Nephron progenitor cell (in vitro differentiated cells): ENCODE measurements around the gene LILRB1.
"Not testable (repeated sequence)": the region's sequence is repeated elsewhere in the genome, so short reads cannot be mapped to it uniquely, and the experiment has no call there.

Source experiments
- DNase-seq: peaks from one replicate; pipeline ENCODE4 v3.0.0; 2021
- H3K27ac Mint-ChIP-seq: 2 replicates; pipeline ENCODE4 v1.8.0; 2021; ENCODE audit warnings: mild to moderate bottlenecking, moderate library complexity, mixed read lengths
- H3K27me3 Mint-ChIP-seq: 2 replicates; pipeline ENCODE4 v1.8.0; 2021; ENCODE audit warnings: mild to moderate bottlenecking, low read depth, mixed read lengths; ENCODE audit not compliant: poor library complexity
- H3K36me3 Mint-ChIP-seq: 2 replicates; pipeline ENCODE4 v1.8.0; 2021; ENCODE audit warnings: low read depth, mixed read lengths
- H3K4me1 Mint-ChIP-seq: 2 replicates; pipeline ENCODE4 v1.8.0; 2021; ENCODE audit warnings: mixed read lengths
- H3K4me3 Mint-ChIP-seq: 2 replicates; pipeline ENCODE4 v1.8.0; 2021; ENCODE audit warnings: mild to moderate bottlenecking, moderate library complexity, mixed read lengths
- H3K9me3 Mint-ChIP-seq: 2 replicates; pipeline ENCODE4 v1.8.0; 2021; ENCODE audit warnings: mild to moderate bottlenecking, moderate library complexity, mixed read lengths
- TF ChIP-seq, protein P1 (sequence below): fragments of 200-600 bp; sonication (generic); IDR thresholded peaks from 2 replicates; pipeline ENCODE4 v1.5.0; 2021; ENCODE audit warnings: antibody characterized with exemption

LILRB1 gene

DNA sequence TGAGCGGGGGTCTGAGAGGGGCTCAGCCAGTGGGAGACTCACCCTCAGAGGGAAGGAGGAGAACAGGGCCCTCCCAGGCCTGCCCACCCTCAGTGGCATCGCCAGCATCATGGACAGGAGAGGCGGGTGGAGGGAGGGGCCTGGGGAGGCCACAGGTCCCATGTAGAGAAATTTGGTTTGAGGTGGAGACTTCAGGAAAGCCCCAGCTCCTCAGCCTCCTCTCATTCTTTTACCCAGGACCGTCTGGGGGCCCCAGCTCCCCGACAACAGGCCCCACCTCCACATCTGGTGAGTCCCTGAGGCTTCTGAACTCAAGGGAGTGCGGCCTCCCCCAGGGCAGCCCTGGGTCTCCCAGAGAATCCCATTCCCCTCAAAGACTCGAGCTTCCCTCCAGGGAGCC is 3.1 kb downstream of the LILRB1 start:
- no peaks in the 10 kb centered on the region for H3K36me3 Mint-ChIP-seq
- TF ChIP-seq, protein P1, sequence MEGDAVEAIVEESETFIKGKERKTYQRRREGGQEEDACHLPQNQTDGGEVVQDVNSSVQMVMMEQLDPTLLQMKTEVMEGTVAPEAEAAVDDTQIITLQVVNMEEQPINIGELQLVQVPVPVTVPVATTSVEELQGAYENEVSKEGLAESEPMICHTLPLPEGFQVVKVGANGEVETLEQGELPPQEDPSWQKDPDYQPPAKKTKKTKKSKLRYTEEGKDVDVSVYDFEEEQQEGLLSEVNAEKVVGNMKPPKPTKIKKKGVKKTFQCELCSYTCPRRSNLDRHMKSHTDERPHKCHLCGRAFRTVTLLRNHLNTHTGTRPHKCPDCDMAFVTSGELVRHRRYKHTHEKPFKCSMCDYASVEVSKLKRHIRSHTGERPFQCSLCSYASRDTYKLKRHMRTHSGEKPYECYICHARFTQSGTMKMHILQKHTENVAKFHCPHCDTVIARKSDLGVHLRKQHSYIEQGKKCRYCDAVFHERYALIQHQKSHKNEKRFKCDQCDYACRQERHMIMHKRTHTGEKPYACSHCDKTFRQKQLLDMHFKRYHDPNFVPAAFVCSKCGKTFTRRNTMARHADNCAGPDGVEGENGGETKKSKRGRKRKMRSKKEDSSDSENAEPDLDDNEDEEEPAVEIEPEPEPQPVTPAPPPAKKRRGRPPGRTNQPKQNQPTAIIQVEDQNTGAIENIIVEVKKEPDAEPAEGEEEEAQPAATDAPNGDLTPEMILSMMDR, result no peak
- no peak overlapping the region for H3K4me3 Mint-ChIP-seq

DNA sequence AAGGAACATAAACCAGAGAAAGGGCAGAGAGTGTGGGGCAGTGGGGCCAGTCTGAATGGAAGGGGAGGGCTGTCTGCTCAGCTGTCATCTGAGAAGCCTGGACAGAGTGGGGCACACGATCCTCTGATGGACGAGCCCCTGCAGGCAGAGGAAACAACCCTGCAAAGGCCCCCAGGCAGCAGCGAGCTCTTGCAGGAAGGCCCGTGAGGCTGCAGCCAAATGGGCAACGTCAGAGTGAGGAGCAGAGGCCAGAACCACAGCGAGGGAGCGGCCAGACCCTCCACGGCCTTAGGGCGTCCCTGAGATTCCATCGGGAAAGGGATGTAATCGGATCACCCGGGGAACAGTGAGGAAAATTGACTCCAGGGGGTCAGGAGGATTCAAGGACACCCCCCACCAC is 5.8 kb downstream of the LILRB1 start:
- H3K9me3 Mint-ChIP-seq, result peaks cover 81% of the 10 kb centered on the region
- H3K36me3 Mint-ChIP-seq, DNase-seq, H3K27ac Mint-ChIP-seq, H3K4me1 Mint-ChIP-seq, H3K4me3 Mint-ChIP-seq, H3K27me3 Mint-ChIP-seq: not testable (repeated sequence)

More for the DNA sequence above, 3.1 kb downstream of the LILRB1 start:
- no peaks in the 10 kb centered on the region for H3K4me1 Mint-ChIP-seq
- H3K27ac Mint-ChIP-seq, result no peak overlapping the region
- peaks cover 80% of the 10 kb centered on the region for H3K9me3 Mint-ChIP-seq
- peaks cover 2% of the 10 kb centered on the region for H3K27me3 Mint-ChIP-seq
- no peak for DNase-seq

DNA sequence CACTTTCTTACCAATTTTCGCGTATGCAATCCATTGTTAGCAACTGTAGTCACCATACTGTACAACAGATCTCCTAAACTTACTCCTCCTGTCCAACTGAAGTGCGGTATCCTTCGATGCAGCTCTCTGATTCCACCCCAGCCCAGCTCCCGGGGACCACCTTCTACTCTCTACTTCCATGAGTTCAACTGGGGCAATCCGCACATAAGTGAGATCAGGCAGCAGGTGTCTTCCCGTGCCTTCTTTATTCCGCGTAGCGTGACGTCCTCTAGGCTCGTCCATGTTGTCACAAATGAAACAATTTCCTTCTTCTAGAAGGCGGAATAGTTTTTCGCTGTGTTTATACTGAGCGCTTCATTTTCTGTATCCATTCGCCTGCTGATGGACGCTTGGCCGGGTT is 8.4 kb downstream of the LILRB1 start:
- Mint-ChIP-seq H3K36me3 (no peaks in the 10 kb centered on the region), H3K4me1 (no peaks in the 10 kb centered on the region), H3K27ac (no peak overlapping the region), H3K27me3 (no peaks in the 10 kb centered on the region), H3K9me3 (peaks cover 78% of the 10 kb centered on the region), H3K4me3 (no peak overlapping the region)
- TF ChIP-seq, protein P1, result no peak
- DNase-seq, result no peak

DNA sequence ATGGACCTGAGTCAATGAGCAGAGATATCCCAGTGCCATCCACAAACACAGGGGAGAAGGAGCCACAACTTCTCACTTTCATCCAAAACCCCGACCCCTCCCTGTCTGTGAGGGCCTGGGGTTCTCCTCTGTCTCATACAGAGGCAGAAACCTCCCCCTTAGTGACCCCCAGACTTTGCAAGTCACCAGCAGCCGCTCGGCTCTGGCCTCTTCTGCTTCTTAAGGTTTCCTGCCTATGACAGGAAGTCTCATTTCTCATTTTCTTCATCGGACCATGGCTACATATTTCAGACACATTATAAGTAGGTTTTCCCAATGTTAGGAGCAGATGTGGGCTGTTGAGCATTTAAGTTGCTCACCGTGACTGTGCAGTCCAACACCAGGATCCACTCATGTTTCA is 12.7 kb downstream of the LILRB1 start:
- DNase-seq, H3K4me1 Mint-ChIP-seq, H3K27ac Mint-ChIP-seq, H3K27me3 Mint-ChIP-seq, H3K36me3 Mint-ChIP-seq, H3K4me3 Mint-ChIP-seq: not testable (repeated sequence)
- H3K9me3 Mint-ChIP-seq, result peaks cover 83% of the 10 kb centered on the region

DNA sequence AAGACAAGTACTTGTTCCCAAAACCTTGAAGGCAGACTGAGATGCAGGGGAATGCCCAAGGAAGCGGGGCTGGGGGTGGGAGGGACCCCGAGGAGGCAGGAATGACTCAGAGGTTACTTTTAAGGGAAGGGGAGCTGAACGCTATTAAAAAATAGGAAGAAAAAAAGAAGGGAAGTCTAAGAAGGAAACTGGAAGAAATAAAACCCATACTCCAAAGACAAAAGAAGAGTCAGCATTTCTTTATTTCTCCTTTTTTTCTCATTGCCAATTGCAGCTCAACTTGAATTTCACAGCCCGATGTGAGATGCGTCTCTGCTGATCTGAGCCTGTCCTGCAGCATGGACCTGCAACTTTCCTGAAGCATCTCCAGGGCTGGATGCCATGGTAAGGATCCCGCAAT is 13.3 kb downstream of the LILRB1 start:
- H3K4me1 Mint-ChIP-seq, H3K4me3 Mint-ChIP-seq, DNase-seq, H3K27me3 Mint-ChIP-seq, H3K36me3 Mint-ChIP-seq, H3K27ac Mint-ChIP-seq: not testable (repeated sequence)
- H3K9me3 Mint-ChIP-seq, result peaks cover 86% of the 10 kb centered on the region

DNA sequence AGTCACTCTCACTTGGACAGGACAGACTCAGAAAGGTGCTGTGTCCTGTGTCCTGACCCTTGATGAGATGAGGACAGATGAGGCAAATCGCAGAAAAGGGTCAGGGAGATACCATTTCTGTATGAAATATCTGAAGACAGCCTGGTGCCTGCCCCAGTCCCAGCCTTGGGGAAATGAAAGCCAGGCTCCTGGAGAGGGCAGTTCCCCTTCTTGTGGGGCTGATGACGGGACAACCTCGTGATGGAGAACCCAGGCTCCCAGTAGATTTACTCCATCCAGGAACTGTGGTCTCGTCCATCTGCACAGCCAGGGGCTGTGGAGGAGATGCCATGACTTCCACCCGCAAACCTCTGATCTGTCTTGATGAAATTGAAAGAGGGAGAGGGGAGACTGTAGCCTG is 13.8 kb downstream of the LILRB1 start:
- Mint-ChIP-seq H3K36me3 (no peaks in the 10 kb centered on the region), H3K27me3 (no peaks in the 10 kb centered on the region), H3K4me1 (no peaks in the 10 kb centered on the region), H3K4me3 (no peak overlapping the region), H3K9me3 (peaks cover 86% of the 10 kb centered on the region), H3K27ac (no peak overlapping the region)
- no peak for DNase-seq
- TF ChIP-seq, protein P1, result no peak

DNA sequence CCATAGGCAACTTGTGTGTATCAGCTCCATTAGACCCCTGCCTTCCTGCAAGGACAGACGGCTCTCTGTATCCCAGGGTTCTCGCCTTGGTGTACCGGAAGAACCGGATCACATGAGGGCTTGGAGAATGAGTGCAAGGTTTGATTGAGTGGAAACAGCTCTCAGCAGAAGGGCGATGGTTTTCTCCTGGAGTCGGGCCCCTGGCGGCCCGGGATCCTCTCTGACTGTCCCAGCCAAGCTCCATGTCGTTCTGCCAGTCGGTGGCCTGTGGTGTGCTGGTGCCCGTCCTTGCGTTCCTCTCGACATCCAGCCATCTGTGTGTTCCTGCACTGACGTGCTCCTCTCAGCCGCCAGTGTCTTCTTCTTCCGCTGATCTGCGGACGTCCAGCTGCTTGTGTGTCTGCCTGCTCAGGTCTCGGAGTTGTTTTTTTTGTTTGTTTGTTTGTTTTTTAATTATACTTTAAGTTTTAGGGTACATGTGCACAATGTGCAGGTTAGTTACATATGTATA is 16.1 kb downstream of the LILRB1 start:
- H3K27me3 Mint-ChIP-seq, result peaks cover 9% of the 10 kb centered on the region
- H3K4me1 Mint-ChIP-seq, result no peaks in the 10 kb centered on the region
- peaks cover 85% of the 10 kb centered on the region for H3K9me3 Mint-ChIP-seq
- DNase-seq, result no peak
- TF ChIP-seq, protein P1, result no peak
- no peak overlapping the region for H3K4me3 Mint-ChIP-seq
- no peak overlapping the region for H3K27ac Mint-ChIP-seq
- H3K36me3 Mint-ChIP-seq, result no peaks in the 10 kb centered on the region
